Tibial artery (tissue), 4 donors: ENCODE results near the gene DKK2.

Experiments
- DNase-seq, 2 donors: peaks; one replicate each; pipeline ENCODE4 v3.0.0-alpha.2; 2019
- H3K27ac ChIP-seq, 2 donors: fragments of 200-600 bp; sonication (generic) in 1 of 2; 1 replicate in 1 of 2; 2 replicates in 1 of 2; pipeline ENCODE4 v1.5.1; 2018 to 2019; ENCODE audit warnings: mild to moderate bottlenecking in 1 of 2
- H3K27me3 ChIP-seq, 2 donors: fragments of 200-600 bp; sonication (generic) in 1 of 2; one replicate each; pipeline versions ENCODE4 v1.5.1 to v1.6.0; 2016 to 2019
- H3K36me3 ChIP-seq, 3 donors: fragments of 200-600 bp; sonication (generic) in 2 of 3; one replicate each; pipeline ENCODE4 v1.5.1; 2016 to 2019; ENCODE audit warnings: mild to moderate bottlenecking in 2 of 3
- H3K4me1 ChIP-seq, 4 donors: fragments of 200-600 bp; sonication (generic) in 2 of 4; 1 replicate in 3 of 4; 2 replicates in 1 of 4; pipeline ENCODE4 v1.5.1; 2016 to 2019
- H3K4me3 ChIP-seq, 2 donors: fragments of 200-600 bp; sonication (generic) in 1 of 2; 1 replicate in 1 of 2; 2 replicates in 1 of 2; pipeline ENCODE4 v1.5.1; 2018 to 2019; ENCODE audit warnings: mild to moderate bottlenecking in 2 of 2
- H3K9me3 ChIP-seq, 3 donors: fragments of 200-600 bp; sonication (generic) in 1 of 3; one replicate each; pipeline ENCODE4 v1.5.1; 2016 to 2019
- intact Hi-C: fragments of 100-400 bp; cut with DNase I; formaldehyde crosslinking; loops from one replicate; pipeline ENCODE4 v1.15.0; 2023; ENCODE audit warnings: low total_unique reads
- TF ChIP-seq, protein P1 (sequence below), 2 experiments: fragments of 200-600 bp in 1 of 2; fragments of 450-650 bp in 1 of 2; IDR thresholded peaks; one replicate each; pipeline ENCODE4 v1.5.1; 2017 to 2019; ENCODE audit warnings: antibody characterized with exemption in 2 of 2, mild to moderate bottlenecking in 1 of 2, moderate library complexity in 1 of 2

DKK2 gene

GRCh38 chr4:106892786-106893185 is 143.3 kb downstream of the DKK2 start:
- Histone ChIP-seq H3K36me3 (no peaks in the 10 kb centered on the region), H3K4me3 (no peak overlapping the region), H3K4me1 (peaks cover 0 to 9% (median 2%) of the 10 kb centered on the region in 4 donors), H3K9me3 (no peaks in the 10 kb centered on the region), H3K27me3 (no peaks in the 10 kb centered on the region), H3K27ac (no peak overlapping the region)
- intact Hi-C loops, result no loop called here
- DNase-seq, result peak in 1 of 2 donors; percentile 48
- TF ChIP-seq, protein P1, sequence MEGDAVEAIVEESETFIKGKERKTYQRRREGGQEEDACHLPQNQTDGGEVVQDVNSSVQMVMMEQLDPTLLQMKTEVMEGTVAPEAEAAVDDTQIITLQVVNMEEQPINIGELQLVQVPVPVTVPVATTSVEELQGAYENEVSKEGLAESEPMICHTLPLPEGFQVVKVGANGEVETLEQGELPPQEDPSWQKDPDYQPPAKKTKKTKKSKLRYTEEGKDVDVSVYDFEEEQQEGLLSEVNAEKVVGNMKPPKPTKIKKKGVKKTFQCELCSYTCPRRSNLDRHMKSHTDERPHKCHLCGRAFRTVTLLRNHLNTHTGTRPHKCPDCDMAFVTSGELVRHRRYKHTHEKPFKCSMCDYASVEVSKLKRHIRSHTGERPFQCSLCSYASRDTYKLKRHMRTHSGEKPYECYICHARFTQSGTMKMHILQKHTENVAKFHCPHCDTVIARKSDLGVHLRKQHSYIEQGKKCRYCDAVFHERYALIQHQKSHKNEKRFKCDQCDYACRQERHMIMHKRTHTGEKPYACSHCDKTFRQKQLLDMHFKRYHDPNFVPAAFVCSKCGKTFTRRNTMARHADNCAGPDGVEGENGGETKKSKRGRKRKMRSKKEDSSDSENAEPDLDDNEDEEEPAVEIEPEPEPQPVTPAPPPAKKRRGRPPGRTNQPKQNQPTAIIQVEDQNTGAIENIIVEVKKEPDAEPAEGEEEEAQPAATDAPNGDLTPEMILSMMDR (IDR thresholded peaks at IDR 0.05), result no peak

DNA sequence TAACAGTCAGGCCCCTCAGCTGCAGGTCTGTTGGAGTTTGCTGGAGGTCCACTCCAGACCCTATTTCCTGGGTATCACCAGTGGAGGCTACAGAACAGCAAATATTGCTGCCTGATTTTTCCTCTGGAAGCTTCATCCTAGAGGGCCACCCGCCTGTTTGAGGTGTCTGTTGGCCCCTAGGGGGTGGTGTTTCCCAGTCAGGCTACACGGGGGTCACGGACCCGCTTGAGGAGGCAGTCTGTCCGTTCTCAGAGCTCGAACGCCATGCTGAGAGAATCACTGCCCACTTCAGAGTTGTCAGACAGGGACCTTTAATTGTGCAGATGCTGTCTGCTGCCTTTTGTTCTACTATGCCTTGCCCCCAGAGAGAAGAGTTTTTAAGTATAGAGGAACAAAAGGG is 160.8 kb downstream of the DKK2 start:
- no peak for DNase-seq
- H3K9me3 ChIP-seq, result no peaks in the 10 kb centered on the region
- no peak overlapping the region for H3K4me3 ChIP-seq

More for the DNA sequence above, 160.8 kb downstream of the DKK2 start:
- H3K36me3 ChIP-seq, result no peaks in the 10 kb centered on the region
- no peaks in the 10 kb centered on the region for H3K4me1 ChIP-seq
- intact Hi-C loops, result no loop called here
- H3K27me3 ChIP-seq, result no peaks in the 10 kb centered on the region
- no peak overlapping the region for H3K27ac ChIP-seq
- TF ChIP-seq, protein P1 (IDR thresholded peaks at IDR 0.05), result no peak
